ENCODE data around the gene MAP4K4.
"Not testable (repeated sequence)": the region's sequence is repeated elsewhere in the genome, so short reads cannot be mapped to it uniquely, and the experiment has no call there.

Gene MAP4K4

GRCh38 chr2:101930019-101930418 is 232.5 kb downstream of the MAP4K4 start:
- DNase-seq: no peak

- DNase-seq: no peak
Measured at GRCh38 chr2:101930847-101931246, 233.3 kb downstream of the MAP4K4 start.

GRCh38 chr2:101931402-101931801 is 233.9 kb downstream of the MAP4K4 start:
- no peak for DNase-seq

- DNase-seq: not testable (repeated sequence)
Measured at GRCh38 chr2:101935764-101936163, 238.3 kb downstream of the MAP4K4 start.

- no peak for DNase-seq
Measured at GRCh38 chr2:101942851-101943250, 245.3 kb downstream of the MAP4K4 start.
